ENCODE measurements around the gene LRRC72.

GRCh38 chr7:16581286-16581685 is 54.7 kb downstream of the LRRC72 start:
- TF ChIP-seq POLR2A (IDR thresholded peaks at IDR 0.05): no peak
- TF ChIP-seq POLR2AphosphoS5 (IDR thresholded peaks at IDR 0.05): no peak

Data from prostate gland (tissue), 1 donor.